ENCODE results near the gene AQP3. TPM values are rescaled to one million over a fixed set of nuclear protein-coding genes. Genes with fewer than 3 reads are reported as not detected.
A peak's percentile ranks its signal among the peaks of the same experiment; 100 is the strongest.

Gene AQP3
- total RNA-seq, 2 donors from 2014 or later, result 6.9 to 17.6 TPM

DNA sequence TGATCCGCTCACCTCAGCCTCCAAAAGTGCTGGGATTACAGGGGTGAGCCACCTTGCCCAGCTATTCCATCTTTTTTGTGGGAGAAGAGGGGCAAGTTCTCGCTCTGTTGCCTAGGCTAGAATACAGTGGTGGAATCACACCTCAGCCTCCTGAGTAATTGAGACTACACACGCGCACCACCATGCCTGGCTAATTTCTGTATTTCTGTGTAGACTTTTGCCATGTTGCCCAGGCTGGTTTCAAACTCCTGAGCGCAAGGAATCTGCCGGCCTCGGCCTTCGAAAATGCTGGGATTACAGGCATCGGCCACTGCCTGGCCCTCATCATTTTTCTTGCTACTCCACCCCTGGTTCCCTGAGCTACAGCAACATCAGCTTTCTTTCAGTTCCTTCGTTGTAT, 29.1 kb upstream of the AQP3 start:
- Histone ChIP-seq H3K27me3 (replicated peaks; ENCODE audit: insufficient read depth) (no peaks in the 10 kb centered on the region), H3K27ac (no peak overlapping the region), H3K9me3 (no peaks in the 10 kb centered on the region), H3K4me3 (no peak overlapping the region), H3K4me1 (ENCODE audit: control insufficient read depth in 1 of 2, low read depth in 2 of 2) (peaks cover 8 to 22% of the 10 kb centered on the region in 2 donors), H3K36me3 (no peaks in the 10 kb centered on the region)
- no peak for TF ChIP-seq CTCF (IDR thresholded peaks at IDR 0.05)
- DNase-seq (ENCODE audit: low spot score), result no peak
- no peak for ATAC-seq (ENCODE audit: insufficient number of reproducible peaks, low FRiP score, low read depth)

GRCh38 chr9:33475357-33475756, 28.0 kb upstream of the AQP3 start:
- ATAC-seq (ENCODE audit: insufficient number of reproducible peaks, low FRiP score, low read depth), result no peak
- no peak for TF ChIP-seq CTCF (IDR thresholded peaks at IDR 0.05)

GRCh38 chr9:33473643-33474352, 26.4 kb upstream of the AQP3 start, which contains the start of gene NOL6:
Gene NOL6 (minus strand): TSS chr9:33473924. CDS start chr9:33473842, 82 bp downstream.
- DNase-seq (ENCODE audit: low spot score), result peak; percentile 97
- Histone ChIP-seq H3K9me3 (no peaks in the 10 kb centered on the region), H3K27ac (peak within 1 kb of the TSS; percentile 65 to 78), H3K4me3 (peak within 1 kb of the TSS; percentile 99), H3K27me3 (replicated peaks; ENCODE audit: insufficient read depth) (no peaks in the 10 kb centered on the region), H3K4me1 (ENCODE audit: control insufficient read depth in 1 of 2, low read depth in 2 of 2) (peaks cover 8 to 22% of the 10 kb centered on the region in 2 donors), H3K36me3 (peaks cover 14% of the 10 kb centered on the region)
- peak; percentile 100 for ATAC-seq (ENCODE audit: insufficient number of reproducible peaks, low FRiP score, low read depth)
- TF ChIP-seq CTCF (IDR thresholded peaks at IDR 0.05), result no peak

More at GRCh38 chr9:33475357-33475756, 28.0 kb upstream of the AQP3 start:
- H3K9me3 ChIP-seq, result no peaks in the 10 kb centered on the region
- DNase-seq (ENCODE audit: low spot score), result no peak
- H3K4me1 ChIP-seq (ENCODE audit: control insufficient read depth in 1 of 2, low read depth in 2 of 2), result peaks cover 8 to 22% of the 10 kb centered on the region in 2 donors
- no peaks in the 10 kb centered on the region for H3K36me3 ChIP-seq
- H3K27ac ChIP-seq, result no peak overlapping the region
- H3K27me3 ChIP-seq (replicated peaks; ENCODE audit: insufficient read depth), result no peaks in the 10 kb centered on the region
- H3K4me3 ChIP-seq, result no peak overlapping the region

- H3K9me3 ChIP-seq, result no peaks in the 10 kb centered on the region
- H3K36me3 ChIP-seq, result peaks cover 21% of the 10 kb centered on the region
- DNase-seq (ENCODE audit: low spot score) (no peak), ATAC-seq (ENCODE audit: insufficient number of reproducible peaks, low FRiP score, low read depth) (no peak)
- H3K27ac ChIP-seq, result peak overlapping the region; percentile 0 to 48
- peaks cover 8 to 22% of the 10 kb centered on the region in 2 donors for H3K4me1 ChIP-seq (ENCODE audit: control insufficient read depth in 1 of 2, low read depth in 2 of 2)
- H3K27me3 ChIP-seq (replicated peaks; ENCODE audit: insufficient read depth), result no peaks in the 10 kb centered on the region
- peak overlapping the region; percentile 99 for H3K4me3 ChIP-seq
- TF ChIP-seq CTCF (IDR thresholded peaks at IDR 0.05), result no peak
These were observed 25.7 kb upstream of the AQP3 start for GRCh38 chr9:33472881-33473615.

DNA sequence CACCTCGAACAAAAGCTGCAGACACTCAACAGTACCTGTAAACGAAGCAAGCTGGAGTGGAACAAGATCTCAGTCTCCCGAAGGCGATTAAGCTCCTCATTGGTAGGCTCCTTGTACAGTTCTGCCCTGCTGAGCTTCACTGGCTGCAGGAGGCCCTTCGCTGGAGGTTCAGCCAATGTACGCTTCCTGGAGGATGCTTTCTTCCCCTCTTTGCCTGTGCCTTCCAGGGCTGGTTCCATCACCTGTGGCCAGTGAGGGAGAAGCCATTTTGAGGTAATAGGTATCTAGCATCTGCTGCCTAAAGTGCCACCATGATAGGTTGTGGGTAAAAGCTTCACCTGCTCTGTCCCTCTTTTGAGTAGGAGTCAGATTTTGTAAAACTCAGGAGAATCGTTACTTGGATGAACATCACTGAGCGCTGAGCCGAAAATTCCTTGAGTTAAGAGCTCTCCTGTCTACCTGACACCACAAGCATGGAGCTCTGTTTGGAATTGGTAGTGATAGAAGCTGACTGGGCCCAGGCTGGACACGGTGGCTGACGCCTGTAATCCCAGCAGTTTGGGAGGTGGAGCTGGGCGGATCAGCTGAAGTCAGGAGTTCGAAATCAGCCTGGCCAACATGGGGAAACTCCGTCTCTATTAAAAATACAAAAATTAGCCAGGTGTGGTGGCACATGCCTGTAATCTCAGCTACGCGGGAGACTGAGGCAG, 24.9 kb upstream of the AQP3 start:
- Histone ChIP-seq H3K4me3 (no peak overlapping the region), H3K4me1 (ENCODE audit: control insufficient read depth in 1 of 2, low read depth in 2 of 2) (peaks cover 8 to 22% of the 10 kb centered on the region in 2 donors), H3K27ac (no peak overlapping the region), H3K9me3 (no peaks in the 10 kb centered on the region), H3K27me3 (replicated peaks; ENCODE audit: insufficient read depth) (no peaks in the 10 kb centered on the region), H3K36me3 (peaks cover 29% of the 10 kb centered on the region)
- TF ChIP-seq CTCF (IDR thresholded peaks at IDR 0.05), result no peak
- ATAC-seq (ENCODE audit: insufficient number of reproducible peaks, low FRiP score, low read depth) (no peak), DNase-seq (ENCODE audit: low spot score) (no peak)

Measured in thoracic aorta (tissue), 2 donors.